Sigmoid colon (tissue), 7 donors: ENCODE measurements around the gene SP5. TPM values are rescaled to one million over a fixed set of nuclear protein-coding genes. Genes with fewer than 3 reads are reported as not detected.
"Not testable (repeated sequence)": the region's sequence is repeated elsewhere in the genome, so short reads cannot be mapped to it uniquely, and the experiment has no call there.

Experiments
- DNase-seq: peaks from one replicate; pipeline ENCODE4 v3.0.0-alpha.2; 2019
- H3K27ac ChIP-seq, 4 donors: fragments of 200-600 bp; sonication (generic); one replicate each; pipeline ENCODE4 v1.5.1; 2016 to 2019; ENCODE audit warnings: mild to moderate bottlenecking in 1 of 4
- H3K27me3 ChIP-seq, 3 donors: fragments of 200-600 bp; sonication (generic); one replicate each; pipeline ENCODE4 v1.5.1; 2019; ENCODE audit warnings: mild to moderate bottlenecking in 1 of 3
- H3K36me3 ChIP-seq, 4 donors: fragments of 200-600 bp; sonication (generic); one replicate each; pipeline ENCODE4 v1.5.1; 2016 to 2019
- H3K4me1 ChIP-seq, 4 donors: fragments of 200-600 bp; sonication (generic); one replicate each; pipeline ENCODE4 v1.5.1; 2017 to 2019
- H3K4me3 ChIP-seq, 4 donors: fragments of 200-600 bp; sonication (generic); one replicate each; pipeline ENCODE4 v1.5.1; 2017 to 2019; ENCODE audit warnings: mild to moderate bottlenecking in 2 of 4, moderate library complexity in 1 of 4
- H3K9me3 ChIP-seq, 4 donors: fragments of 200-600 bp in 3 of 4; sonication (generic) in 3 of 4; one replicate each; pipeline versions ENCODE4 v1.5.1 to v1.6.1; 2013 to 2019
- EP300 ChIP-seq, 4 donors: sonication (generic); formaldehyde crosslinking; IDR thresholded peaks; one replicate each; pipeline ENCODE4 v1.6.1; 2017; ENCODE audit warnings: antibody characterized with exemption in 4 of 4
- POLR2A ChIP-seq, 2 donors: fragments of 450-650 bp; IDR thresholded peaks; one replicate each; pipeline ENCODE4 v1.6.1; 2016; ENCODE audit warnings: antibody characterized with exemption in 2 of 2, mild to moderate bottlenecking in 2 of 2, moderate library complexity in 2 of 2
- POLR2AphosphoS5 ChIP-seq, 4 donors: sonication (generic); formaldehyde crosslinking; IDR thresholded peaks; one replicate each; pipeline ENCODE4 v1.6.1; 2017; ENCODE audit warnings: antibody characterized with exemption in 4 of 4
- WGBS, 2 donors: extraction: QIAGEN DNeasy Blood & Tissue Kit; methylation state at CpG; one replicate each; pipeline ENCODE4 v1.1.7; 2013; 5-methylcytosine and 5-hydroxymethylcytosine counted together
- intact Hi-C: fragments of 100-400 bp; cut with DNase I; formaldehyde crosslinking; loops from one replicate; pipeline ENCODE4 v1.15.1; 2023
- polyA plus RNA-seq, 3 donors: library from polyadenylated mRNA; stranded (reverse); fragments of 200-250 nt; gene quantifications; one replicate each; pipeline ENCODE4 v1.2.3, GENCODE V29; 2013
- total RNA-seq, 4 donors: library from RNA; depleted of rRNA; stranded (reverse); fragments of >200 nt; gene quantifications; one replicate each; pipeline ENCODE4 v1.1.0, GENCODE V29; 2016
- TF ChIP-seq, protein P1 (sequence below), 4 experiments: fragments of 450-650 bp in 3 of 4; fragments of 200-600 bp in 1 of 4; IDR thresholded peaks; one replicate each; pipeline ENCODE4 v1.5.1; 2016 to 2019; ENCODE audit warnings: antibody characterized with exemption in 4 of 4, mild to moderate bottlenecking in 3 of 4, moderate library complexity in 2 of 4
- donor health status: healthy with polysubstance abuse.
- donor health status: Bipolar disorder and iron deficiency.
- donor health status: healthy.

SP5 gene
- total and polyA plus RNA-seq, 7 donors = 0.69 to 4.6 (median 1.2) TPM

DNA sequence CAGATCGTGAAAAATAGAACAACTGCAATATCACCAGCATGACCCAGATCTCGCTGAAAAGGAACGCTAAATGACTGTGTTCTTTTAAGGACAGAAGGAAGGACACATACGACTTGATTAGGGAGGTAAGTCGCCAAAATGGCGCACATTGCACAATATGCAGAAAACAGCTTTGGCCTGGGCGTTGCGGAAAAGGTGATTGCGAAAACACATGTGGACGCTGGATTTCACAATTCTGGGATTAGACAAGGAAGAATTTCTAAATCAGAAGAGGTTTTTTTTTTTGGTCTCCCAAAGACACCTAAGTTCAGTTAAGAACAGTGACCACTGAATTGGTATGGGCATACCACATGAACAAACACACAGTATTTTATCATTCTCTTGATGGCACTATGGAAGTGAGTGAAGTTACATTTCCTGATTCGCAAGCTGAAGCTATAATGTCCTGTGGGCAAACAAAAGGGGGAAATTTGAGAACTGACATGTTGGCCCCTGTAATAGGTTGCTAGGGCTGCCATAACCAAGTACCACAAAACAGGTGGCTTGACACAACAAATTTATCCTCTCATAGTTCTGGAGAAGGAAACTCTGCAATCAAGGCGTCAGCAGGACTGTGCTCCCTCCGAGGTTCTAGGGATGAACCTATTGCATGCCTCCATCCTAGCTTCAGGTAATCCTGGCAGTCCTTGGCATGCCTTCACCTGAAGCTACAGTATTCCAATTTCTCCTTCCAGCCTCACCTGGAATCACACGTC, 29.3 kb downstream of the SP5 start:
- Histone ChIP-seq H3K9me3 (no peaks in the 10 kb centered on the region), H3K4me3 (no peak overlapping the region), H3K36me3 (no peaks in the 10 kb centered on the region), H3K27ac (no peak overlapping the region), H3K27me3 (no peaks in the 10 kb centered on the region), H3K4me1 (no peaks in the 10 kb centered on the region)
- intact Hi-C loops = no loop called here
- TF ChIP-seq POLR2A (IDR thresholded peaks at IDR 0.05) (no peak), EP300 (IDR thresholded peaks at IDR 0.05) (no peak), POLR2AphosphoS5 (IDR thresholded peaks at IDR 0.05) (no peak)
- TF ChIP-seq, protein P1, sequence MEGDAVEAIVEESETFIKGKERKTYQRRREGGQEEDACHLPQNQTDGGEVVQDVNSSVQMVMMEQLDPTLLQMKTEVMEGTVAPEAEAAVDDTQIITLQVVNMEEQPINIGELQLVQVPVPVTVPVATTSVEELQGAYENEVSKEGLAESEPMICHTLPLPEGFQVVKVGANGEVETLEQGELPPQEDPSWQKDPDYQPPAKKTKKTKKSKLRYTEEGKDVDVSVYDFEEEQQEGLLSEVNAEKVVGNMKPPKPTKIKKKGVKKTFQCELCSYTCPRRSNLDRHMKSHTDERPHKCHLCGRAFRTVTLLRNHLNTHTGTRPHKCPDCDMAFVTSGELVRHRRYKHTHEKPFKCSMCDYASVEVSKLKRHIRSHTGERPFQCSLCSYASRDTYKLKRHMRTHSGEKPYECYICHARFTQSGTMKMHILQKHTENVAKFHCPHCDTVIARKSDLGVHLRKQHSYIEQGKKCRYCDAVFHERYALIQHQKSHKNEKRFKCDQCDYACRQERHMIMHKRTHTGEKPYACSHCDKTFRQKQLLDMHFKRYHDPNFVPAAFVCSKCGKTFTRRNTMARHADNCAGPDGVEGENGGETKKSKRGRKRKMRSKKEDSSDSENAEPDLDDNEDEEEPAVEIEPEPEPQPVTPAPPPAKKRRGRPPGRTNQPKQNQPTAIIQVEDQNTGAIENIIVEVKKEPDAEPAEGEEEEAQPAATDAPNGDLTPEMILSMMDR (IDR thresholded peaks at IDR 0.05) = no peak
- DNase-seq = no peak
- 81 to 90% methylated on average over 14 of the region's 14 CpGs for WGBS, 2 donors

DNA sequence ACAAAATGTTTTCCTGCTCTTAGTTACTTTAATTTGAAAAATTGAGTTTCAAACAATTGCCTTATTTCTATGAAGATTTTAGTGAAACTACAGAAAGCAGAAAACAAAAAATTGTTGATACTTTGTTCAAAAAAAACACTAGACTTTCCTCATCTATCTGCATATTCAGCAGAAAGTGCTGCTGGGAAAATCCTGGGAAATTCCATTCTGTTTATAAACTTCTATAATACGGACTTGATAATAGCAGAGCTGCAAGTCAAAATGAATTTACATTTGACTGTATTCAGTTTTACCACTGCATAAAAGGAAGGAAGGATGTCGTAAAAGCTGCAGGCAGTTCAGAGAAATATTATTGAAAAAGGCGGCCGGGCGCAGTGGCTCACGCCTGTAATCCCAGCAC, 30.2 kb downstream of the SP5 start:
- no peak for TF ChIP-seq EP300 (IDR thresholded peaks at IDR 0.05)
- TF ChIP-seq, protein P1 (IDR thresholded peaks at IDR 0.05) = no peak
- TF ChIP-seq POLR2AphosphoS5 (IDR thresholded peaks at IDR 0.05) = no peak
- no peak for TF ChIP-seq POLR2A (IDR thresholded peaks at IDR 0.05)

DNA sequence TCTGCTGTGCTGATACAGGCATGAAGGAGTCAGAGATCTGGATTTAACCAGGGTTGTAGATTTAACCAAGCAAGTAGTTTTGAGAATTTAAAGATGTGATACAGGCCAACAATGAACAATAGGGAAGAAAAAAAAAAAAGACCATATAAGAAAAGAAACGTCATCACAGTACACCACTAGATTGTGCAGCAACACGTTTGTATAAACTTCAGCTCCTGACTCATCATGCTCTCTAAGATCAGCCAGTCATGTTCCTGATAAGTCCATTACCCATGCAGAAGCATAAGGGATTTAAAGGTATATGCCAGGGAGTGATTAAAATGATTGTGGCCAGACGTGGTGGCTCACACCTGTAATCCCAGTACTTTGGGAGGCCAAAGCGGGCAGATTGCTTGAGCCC, 32.8 kb downstream of the SP5 start:
- 44 to 67% methylated on average over 4 of the region's 4 CpGs for WGBS, 2 donors
- TF ChIP-seq EP300 (IDR thresholded peaks at IDR 0.05) (no peak), POLR2A (IDR thresholded peaks at IDR 0.05) (no peak), POLR2AphosphoS5 (IDR thresholded peaks at IDR 0.05) (no peak)
- TF ChIP-seq, protein P1 (IDR thresholded peaks at IDR 0.05) = no peak
- intact Hi-C loops = no loop called here

More for the DNA sequence above, 30.2 kb downstream of the SP5 start:
- no peaks in the 10 kb centered on the region for H3K27me3 ChIP-seq
- H3K4me1 ChIP-seq = no peaks in the 10 kb centered on the region
- no peak for DNase-seq
- no peaks in the 10 kb centered on the region for H3K9me3 ChIP-seq
- intact Hi-C loops = no loop called here
- no peak overlapping the region for H3K4me3 ChIP-seq
- H3K27ac ChIP-seq = no peak overlapping the region
- H3K36me3 ChIP-seq = no peaks in the 10 kb centered on the region
- 48 to 70% methylated on average over 6 of the region's 6 CpGs for WGBS, 2 donors

DNA sequence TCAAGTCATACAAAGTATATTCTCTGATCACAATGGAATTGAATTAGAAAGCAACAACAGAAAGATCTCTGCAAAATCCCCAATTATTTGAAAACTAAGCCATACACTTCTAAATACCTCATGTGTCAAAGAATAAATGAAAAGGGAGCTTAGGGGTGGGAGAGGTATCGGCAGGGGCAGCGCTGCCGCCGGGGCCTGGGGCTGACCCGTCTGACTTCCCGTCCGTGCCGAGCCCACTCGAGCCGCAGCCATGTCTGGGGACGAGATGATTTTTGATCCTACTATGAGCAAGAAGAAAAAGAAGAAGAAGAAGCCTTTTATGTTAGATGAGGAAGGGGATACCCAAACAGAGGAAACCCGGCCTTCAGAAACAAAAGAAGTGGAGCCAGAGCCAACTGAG, 36.4 kb downstream of the SP5 start:
- H3K27me3 ChIP-seq, DNase-seq, H3K27ac ChIP-seq, H3K36me3 ChIP-seq, H3K4me3 ChIP-seq, H3K9me3 ChIP-seq, H3K4me1 ChIP-seq, intact Hi-C loops: not testable (repeated sequence)
- 96% methylated on average over 12 of the region's 12 CpGs for WGBS, 2 donors

More for the DNA sequence above, 32.8 kb downstream of the SP5 start:
- Histone ChIP-seq H3K4me1 (no peaks in the 10 kb centered on the region), H3K9me3 (no peaks in the 10 kb centered on the region), H3K27ac (no peak overlapping the region), H3K4me3 (no peak overlapping the region), H3K27me3 (no peaks in the 10 kb centered on the region), H3K36me3 (no peaks in the 10 kb centered on the region)
- DNase-seq = no peak

DNA sequence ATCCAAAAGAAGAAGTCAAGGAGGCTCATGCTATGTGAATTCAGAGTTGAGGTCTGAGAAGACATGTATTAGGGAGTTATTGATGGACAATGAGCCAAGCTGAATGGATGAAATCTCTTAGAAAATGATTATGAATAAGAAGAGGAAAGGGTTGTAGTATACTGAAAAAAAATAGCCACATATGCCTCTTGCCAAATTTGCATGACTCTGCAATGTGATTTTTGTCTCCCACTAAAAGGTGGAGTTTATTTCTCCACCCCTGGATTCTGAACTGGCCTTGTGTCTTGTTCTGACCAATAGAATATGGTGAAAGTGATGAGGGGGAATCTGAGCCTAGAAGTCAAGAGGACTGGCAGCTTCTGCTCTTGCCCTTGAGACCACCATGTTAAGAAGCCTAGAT, 46.4 kb downstream of the SP5 start:
- H3K4me3 ChIP-seq = no peak overlapping the region
- H3K27ac ChIP-seq = no peak overlapping the region
- intact Hi-C loops = no loop called here
- DNase-seq = no peak
- H3K9me3 ChIP-seq = no peaks in the 10 kb centered on the region
- H3K27me3 ChIP-seq = no peaks in the 10 kb centered on the region
- H3K36me3 ChIP-seq = no peaks in the 10 kb centered on the region
- TF ChIP-seq, protein P1 (IDR thresholded peaks at IDR 0.05) = no peak
- no peak for TF ChIP-seq EP300 (IDR thresholded peaks at IDR 0.05)
- TF ChIP-seq POLR2A (IDR thresholded peaks at IDR 0.05) = no peak
- TF ChIP-seq POLR2AphosphoS5 (IDR thresholded peaks at IDR 0.05) = no peak
- no peaks in the 10 kb centered on the region for H3K4me1 ChIP-seq
